Measurements from ENCODE around the gene PRKN. TPM values are rescaled to one million over a fixed set of nuclear protein-coding genes. Genes with fewer than 3 reads are reported as not detected.

PRKN gene
- total and polyA plus RNA-seq, 9 of the 15 experiments (the other 6 are each of a cell fraction or from before 2014, with no cell fraction given): 0.03 to 0.96 (median 0.15) TPM; not detected in 2

DNA sequence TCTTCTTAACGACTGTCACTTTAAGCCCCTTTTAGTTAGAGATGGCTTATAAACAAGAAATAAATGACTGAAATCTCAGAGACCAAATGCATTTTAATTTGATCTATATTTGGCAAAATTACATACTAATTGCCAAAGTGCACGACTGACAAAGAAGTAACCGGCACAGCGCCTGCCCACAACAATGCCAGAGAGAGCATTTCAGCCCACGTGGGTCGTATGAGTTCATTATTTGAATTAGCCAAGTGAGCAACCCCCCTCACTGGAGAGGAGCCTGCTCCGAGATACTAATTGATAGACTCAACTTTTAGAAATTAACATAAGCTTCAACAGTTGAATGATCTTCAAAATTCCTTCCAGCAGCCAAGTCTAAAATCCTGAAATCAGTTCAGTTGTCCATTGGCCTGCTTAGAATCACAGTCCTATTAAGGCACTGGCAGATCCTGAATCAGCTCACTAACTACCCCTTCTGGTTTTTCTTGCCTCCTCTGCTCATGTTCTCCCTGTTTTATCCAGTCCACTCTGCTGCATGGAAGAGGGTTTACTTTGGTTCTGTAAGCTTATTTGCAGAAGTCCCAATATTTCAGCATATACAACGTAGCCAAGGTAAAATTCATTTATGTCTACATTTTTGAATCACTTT lies 934.6 kb downstream of the PRKN start (continued):
- TF ChIP-seq, protein P1, sequence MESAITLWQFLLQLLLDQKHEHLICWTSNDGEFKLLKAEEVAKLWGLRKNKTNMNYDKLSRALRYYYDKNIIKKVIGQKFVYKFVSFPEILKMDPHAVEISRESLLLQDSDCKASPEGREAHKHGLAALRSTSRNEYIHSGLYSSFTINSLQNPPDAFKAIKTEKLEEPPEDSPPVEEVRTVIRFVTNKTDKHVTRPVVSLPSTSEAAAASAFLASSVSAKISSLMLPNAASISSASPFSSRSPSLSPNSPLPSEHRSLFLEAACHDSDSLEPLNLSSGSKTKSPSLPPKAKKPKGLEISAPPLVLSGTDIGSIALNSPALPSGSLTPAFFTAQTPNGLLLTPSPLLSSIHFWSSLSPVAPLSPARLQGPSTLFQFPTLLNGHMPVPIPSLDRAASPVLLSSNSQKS (CRISPR knock-in tag; IDR thresholded peaks at IDR 0.05): no peak
- TF ChIP-seq, protein P2, sequence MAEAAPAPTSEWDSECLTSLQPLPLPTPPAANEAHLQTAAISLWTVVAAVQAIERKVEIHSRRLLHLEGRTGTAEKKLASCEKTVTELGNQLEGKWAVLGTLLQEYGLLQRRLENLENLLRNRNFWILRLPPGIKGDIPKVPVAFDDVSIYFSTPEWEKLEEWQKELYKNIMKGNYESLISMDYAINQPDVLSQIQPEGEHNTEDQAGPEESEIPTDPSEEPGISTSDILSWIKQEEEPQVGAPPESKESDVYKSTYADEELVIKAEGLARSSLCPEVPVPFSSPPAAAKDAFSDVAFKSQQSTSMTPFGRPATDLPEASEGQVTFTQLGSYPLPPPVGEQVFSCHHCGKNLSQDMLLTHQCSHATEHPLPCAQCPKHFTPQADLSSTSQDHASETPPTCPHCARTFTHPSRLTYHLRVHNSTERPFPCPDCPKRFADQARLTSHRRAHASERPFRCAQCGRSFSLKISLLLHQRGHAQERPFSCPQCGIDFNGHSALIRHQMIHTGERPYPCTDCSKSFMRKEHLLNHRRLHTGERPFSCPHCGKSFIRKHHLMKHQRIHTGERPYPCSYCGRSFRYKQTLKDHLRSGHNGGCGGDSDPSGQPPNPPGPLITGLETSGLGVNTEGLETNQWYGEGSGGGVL (CRISPR knock-in tag; IDR thresholded peaks at IDR 0.05): no peak
- TF ChIP-seq, protein P3, sequence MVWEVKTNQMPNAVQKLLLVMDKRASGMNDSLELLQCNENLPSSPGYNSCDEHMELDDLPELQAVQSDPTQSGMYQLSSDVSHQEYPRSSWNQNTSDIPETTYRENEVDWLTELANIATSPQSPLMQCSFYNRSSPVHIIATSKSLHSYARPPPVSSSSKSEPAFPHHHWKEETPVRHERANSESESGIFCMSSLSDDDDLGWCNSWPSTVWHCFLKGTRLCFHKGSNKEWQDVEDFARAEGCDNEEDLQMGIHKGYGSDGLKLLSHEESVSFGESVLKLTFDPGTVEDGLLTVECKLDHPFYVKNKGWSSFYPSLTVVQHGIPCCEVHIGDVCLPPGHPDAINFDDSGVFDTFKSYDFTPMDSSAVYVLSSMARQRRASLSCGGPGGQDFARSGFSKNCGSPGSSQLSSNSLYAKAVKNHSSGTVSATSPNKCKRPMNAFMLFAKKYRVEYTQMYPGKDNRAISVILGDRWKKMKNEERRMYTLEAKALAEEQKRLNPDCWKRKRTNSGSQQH (CRISPR knock-in tag; IDR thresholded peaks at IDR 0.05): no peak
- TF ChIP-seq, protein P4, sequence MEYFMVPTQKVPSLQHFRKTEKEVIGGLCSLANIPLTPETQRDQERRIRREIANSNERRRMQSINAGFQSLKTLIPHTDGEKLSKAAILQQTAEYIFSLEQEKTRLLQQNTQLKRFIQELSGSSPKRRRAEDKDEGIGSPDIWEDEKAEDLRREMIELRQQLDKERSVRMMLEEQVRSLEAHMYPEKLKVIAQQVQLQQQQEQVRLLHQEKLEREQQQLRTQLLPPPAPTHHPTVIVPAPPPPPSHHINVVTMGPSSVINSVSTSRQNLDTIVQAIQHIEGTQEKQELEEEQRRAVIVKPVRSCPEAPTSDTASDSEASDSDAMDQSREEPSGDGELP (CRISPR knock-in tag; IDR thresholded peaks at IDR 0.05; ENCODE audit: borderline replicate concordance): no peak
- TF ChIP-seq SMAD3 (CRISPR knock-in tag; conservative IDR thresholded peaks at IDR 0.05): no peak
- no peak for TF ChIP-seq RBM15 (IDR thresholded peaks at IDR 0.05; ENCODE audit: insufficient read depth, low read length)
- no peak for TF ChIP-seq EHMT2 (IDR thresholded peaks at IDR 0.05)
- no peak for TF ChIP-seq STAT5A (IDR thresholded peaks at IDR 0.05; ENCODE audit: borderline replicate concordance, low read length)
- TF ChIP-seq, protein P5, sequence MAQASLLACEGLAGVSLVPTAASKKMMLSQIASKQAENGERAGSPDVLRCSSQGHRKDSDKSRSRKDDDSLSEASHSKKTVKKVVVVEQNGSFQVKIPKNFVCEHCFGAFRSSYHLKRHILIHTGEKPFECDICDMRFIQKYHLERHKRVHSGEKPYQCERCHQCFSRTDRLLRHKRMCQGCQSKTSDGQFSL (CRISPR knock-in tag; IDR thresholded peaks at IDR 0.05): no peak
- TF ChIP-seq, protein P5 (tag; IDR thresholded peaks at IDR 0.05): no peak
